Neural crest cell (in vitro differentiated cells): ENCODE results near the gene OTUB2. TPM values are rescaled to one million over a fixed set of nuclear protein-coding genes. Genes with fewer than 3 reads are reported as not detected.

ENCODE experiments used
- DNase-seq: peaks from one replicate; pipeline ENCODE4 v3.0.0; 2021; ENCODE audit warnings: low read depth, mixed read lengths, low spot score
- H3K27ac Mint-ChIP-seq: one replicate; pipeline ENCODE4 v1.8.0; 2021; ENCODE audit warnings: mild to moderate bottlenecking, mixed read lengths; ENCODE audit not compliant: unreplicated experiment
- H3K27me3 Mint-ChIP-seq: 2 replicates; pipeline ENCODE4 v1.8.0; 2021; ENCODE audit warnings: low read depth, mild to moderate bottlenecking, mixed read lengths
- H3K36me3 Mint-ChIP-seq: 2 replicates; pipeline ENCODE4 v1.8.0; 2021; ENCODE audit warnings: low read depth, mild to moderate bottlenecking, mixed read lengths
- H3K4me1 Mint-ChIP-seq: 2 replicates; pipeline ENCODE4 v1.8.0; 2021; ENCODE audit warnings: mixed read lengths
- H3K4me3 Mint-ChIP-seq: one replicate; pipeline ENCODE4 v1.8.0; 2021; ENCODE audit warnings: mild to moderate bottlenecking, mixed read lengths
- H3K9me3 Mint-ChIP-seq: 2 replicates; pipeline ENCODE4 v1.8.0; 2021; ENCODE audit warnings: mixed read lengths
- total RNA-seq: library from RNA; stranded (reverse); gene quantifications from 2 replicates; pipeline ENCODE4 v1.2.1, GENCODE V29; 2021
- TF ChIP-seq, protein P1 (sequence below): fragments of 200-600 bp; sonication (generic); conservative IDR thresholded peaks from 2 replicates; pipeline ENCODE4 v1.5.0; 2021; ENCODE audit warnings: antibody characterized with exemption, mild to moderate bottlenecking

OTUB2 gene
- total RNA-seq, 1 donor from 2014 or later, result 4.4 TPM

DNA sequence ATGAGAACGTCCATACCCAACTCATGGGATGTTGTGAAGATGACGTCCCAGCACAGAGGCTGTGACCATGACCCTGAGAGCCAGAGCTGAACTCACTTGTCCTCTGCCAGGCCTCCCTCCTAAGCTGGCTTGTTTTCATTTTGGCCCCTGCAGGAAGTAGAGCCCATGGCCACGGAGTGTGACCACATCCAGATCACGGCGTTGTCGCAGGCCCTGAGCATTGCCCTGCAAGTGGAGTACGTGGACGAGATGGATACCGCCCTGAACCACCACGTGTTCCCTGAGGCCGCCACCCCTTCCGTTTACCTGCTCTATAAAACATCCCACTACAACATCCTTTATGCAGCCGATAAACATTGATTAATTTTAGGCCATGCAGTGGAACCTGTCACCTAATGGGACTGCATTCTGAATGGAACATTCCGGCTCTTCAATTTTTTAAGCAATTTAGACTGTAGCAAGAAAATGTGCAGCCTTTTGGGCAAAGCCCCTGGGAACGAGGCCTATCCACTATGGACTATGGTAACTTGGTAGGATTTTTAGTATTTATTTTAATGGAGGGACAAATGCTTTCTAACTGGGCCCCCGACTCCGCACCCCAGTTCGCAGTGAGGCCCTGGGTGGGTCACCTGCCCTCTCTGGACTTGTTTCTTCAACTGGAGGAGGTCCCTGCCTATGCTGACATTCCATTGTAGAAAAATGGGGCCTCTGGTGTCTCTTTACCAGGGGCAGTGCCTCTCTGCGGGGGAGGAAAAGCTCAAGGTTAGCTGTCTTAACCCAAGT is 19.6 kb downstream of the OTUB2 start:
- no peaks in the 10 kb centered on the region for H3K4me1 Mint-ChIP-seq
- DNase-seq, result no peak
- no peak overlapping the region for H3K4me3 Mint-ChIP-seq
- peaks cover 5% of the 10 kb centered on the region for H3K36me3 Mint-ChIP-seq
- H3K27ac Mint-ChIP-seq, result no peak overlapping the region
- no peaks in the 10 kb centered on the region for H3K27me3 Mint-ChIP-seq
- TF ChIP-seq, protein P1, sequence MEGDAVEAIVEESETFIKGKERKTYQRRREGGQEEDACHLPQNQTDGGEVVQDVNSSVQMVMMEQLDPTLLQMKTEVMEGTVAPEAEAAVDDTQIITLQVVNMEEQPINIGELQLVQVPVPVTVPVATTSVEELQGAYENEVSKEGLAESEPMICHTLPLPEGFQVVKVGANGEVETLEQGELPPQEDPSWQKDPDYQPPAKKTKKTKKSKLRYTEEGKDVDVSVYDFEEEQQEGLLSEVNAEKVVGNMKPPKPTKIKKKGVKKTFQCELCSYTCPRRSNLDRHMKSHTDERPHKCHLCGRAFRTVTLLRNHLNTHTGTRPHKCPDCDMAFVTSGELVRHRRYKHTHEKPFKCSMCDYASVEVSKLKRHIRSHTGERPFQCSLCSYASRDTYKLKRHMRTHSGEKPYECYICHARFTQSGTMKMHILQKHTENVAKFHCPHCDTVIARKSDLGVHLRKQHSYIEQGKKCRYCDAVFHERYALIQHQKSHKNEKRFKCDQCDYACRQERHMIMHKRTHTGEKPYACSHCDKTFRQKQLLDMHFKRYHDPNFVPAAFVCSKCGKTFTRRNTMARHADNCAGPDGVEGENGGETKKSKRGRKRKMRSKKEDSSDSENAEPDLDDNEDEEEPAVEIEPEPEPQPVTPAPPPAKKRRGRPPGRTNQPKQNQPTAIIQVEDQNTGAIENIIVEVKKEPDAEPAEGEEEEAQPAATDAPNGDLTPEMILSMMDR, result no peak
- H3K9me3 Mint-ChIP-seq, result no peaks in the 10 kb centered on the region

DNA sequence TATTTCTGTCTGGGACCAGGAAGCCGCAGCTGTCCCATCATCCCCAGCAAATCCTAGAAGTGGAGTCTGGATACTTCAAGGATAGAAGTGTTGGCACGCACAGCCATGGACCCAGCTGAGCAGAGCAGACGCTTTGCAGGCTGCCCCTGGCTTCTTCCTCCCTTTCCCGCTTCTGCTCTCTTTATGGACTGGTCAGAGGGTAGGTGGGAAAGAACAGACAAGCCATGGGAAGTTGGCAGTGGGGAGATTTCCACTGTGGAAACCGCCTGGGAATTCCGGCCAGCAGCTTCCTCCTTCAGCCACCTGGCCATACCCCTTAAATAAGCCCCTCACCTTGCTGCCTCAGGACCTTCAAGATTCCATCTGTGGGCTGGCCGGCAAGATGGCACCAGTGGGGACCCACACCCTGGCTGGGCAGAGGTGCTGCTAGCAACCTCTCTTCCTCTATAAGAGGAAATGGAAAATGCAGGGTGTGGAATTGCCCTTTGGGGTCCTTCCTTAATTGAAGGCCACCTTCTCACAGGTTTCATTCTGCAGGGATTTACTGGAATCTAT is 20.6 kb downstream of the OTUB2 start:
- Mint-ChIP-seq H3K4me3 (no peak overlapping the region), H3K27me3 (no peaks in the 10 kb centered on the region), H3K4me1 (no peaks in the 10 kb centered on the region), H3K36me3 (peaks cover 9% of the 10 kb centered on the region), H3K9me3 (no peaks in the 10 kb centered on the region), H3K27ac (no peak overlapping the region)
- DNase-seq, result no peak
- TF ChIP-seq, protein P1, result no peak

DNA sequence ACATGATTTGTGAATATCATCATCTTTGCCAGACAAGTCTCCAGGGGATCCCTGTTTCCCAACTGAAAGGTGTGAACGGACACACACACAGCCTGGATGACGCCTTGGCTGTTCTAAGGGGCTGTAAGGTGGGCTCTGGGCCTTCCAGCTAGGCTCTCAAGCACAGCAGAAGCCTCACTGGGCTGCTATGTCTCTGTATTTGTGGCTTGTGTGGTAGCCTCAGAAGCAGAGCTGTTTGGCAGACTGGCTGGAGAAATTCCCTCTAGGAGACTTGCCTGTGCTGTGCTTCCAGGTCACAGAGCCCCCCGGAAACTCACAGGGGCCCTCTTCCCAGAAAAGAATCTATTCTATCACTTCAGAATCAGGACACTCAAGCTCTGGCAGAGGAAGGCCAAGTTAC is 21.4 kb downstream of the OTUB2 start:
- no peaks in the 10 kb centered on the region for H3K4me1 Mint-ChIP-seq
- H3K27me3 Mint-ChIP-seq, result no peaks in the 10 kb centered on the region
- TF ChIP-seq, protein P1, result no peak
- H3K4me3 Mint-ChIP-seq, result no peak overlapping the region
- H3K27ac Mint-ChIP-seq, result no peak overlapping the region
- DNase-seq, result no peak
- no peaks in the 10 kb centered on the region for H3K9me3 Mint-ChIP-seq
- H3K36me3 Mint-ChIP-seq, result peaks cover 13% of the 10 kb centered on the region

DNA sequence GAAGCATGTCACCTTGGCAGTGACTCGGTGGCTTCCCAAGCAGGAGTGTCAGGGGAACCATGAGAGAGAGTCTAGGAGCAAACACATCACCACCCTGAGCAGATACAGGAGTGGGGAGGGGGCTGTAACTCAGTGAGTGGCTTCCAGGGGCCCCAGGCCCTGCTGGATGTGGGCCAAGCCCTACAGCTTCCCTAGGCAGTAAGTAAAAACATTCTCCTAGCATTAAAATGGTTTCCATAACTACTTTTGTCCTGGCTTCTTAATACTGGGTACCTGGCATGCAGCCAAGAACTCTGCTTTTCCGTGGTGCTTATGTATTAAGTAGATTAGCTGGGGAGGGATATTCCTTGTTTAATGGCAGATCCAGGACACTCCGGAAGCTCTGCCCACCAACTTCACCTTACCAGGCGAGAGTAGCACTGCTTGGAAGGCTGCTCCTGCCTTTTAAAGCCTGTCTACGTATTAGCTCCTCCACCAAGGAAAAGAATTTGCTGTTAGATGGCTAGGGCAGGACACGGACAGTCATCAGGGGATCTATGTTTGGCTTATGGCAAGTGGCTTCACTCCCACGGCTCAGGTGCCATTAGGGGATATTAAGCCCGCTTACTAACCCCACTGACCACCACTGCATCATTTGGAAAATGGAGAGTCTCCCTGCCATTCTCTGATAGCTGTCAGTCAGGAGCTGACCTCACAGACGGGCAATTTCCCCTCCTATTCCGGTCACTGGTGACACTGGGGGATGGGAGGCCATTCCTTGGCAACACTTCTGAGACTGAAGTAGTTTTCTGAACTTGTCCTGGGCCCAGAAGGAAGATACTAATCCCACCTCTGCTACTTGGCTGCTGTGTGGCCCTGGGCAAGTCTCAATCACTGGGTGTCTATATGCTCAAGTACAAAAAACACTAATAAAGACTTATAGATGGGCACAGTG is 22.8 kb downstream of the OTUB2 start:
- H3K27ac Mint-ChIP-seq, result no peak overlapping the region

DNA sequence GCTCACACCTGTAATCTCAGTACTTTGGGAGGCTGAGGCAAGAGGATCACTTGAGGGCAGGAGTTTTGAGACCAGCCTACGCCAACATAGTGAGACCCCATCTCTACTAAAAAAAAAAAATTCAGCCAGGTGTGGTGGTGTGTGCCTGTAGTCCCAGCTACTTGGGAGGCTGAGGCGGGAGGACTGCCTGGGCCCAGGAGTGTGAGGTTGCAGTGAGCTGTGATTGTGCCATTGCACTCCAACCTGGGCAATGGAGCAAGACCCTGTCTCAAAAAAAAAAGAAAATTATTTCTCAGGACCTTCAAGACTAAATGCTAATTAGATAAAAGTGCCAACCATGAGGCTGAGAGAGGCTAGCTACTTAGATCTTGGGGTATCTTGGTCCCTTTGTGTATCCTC is 23.5 kb downstream of the OTUB2 start:
- Mint-ChIP-seq H3K27ac (no peak overlapping the region), H3K9me3 (no peaks in the 10 kb centered on the region), H3K36me3 (peaks cover 20% of the 10 kb centered on the region), H3K4me3 (no peak overlapping the region), H3K4me1 (no peaks in the 10 kb centered on the region), H3K27me3 (no peaks in the 10 kb centered on the region)
- TF ChIP-seq, protein P1, result no peak
- no peak for DNase-seq

More for the DNA sequence above, 22.8 kb downstream of the OTUB2 start:
- TF ChIP-seq, protein P1, result no peak
- H3K27me3 Mint-ChIP-seq, result no peaks in the 10 kb centered on the region
- H3K36me3 Mint-ChIP-seq, result peaks cover 16% of the 10 kb centered on the region
- no peaks in the 10 kb centered on the region for H3K9me3 Mint-ChIP-seq
- no peak overlapping the region for H3K4me3 Mint-ChIP-seq
- H3K4me1 Mint-ChIP-seq, result no peaks in the 10 kb centered on the region
- DNase-seq, result no peak
